GM12878 (cell line): ENCODE results near the gene FARS2.

Experiments used
- BCL11A ChIP-seq: IDR thresholded peaks from 2 replicates; pipeline ENCODE4 v1.6.1; 2011; ENCODE audit warnings: low read depth, low read length
- CHD2 ChIP-seq: IDR thresholded peaks from 2 replicates; pipeline ENCODE4 v1.6.1; 2011; ENCODE audit warnings: low read depth, low read length, improper control_type of control experiment, borderline replicate concordance
- CREM ChIP-seq: IDR thresholded peaks from 2 replicates; pipeline ENCODE4 v1.6.1; 2014; ENCODE audit warnings: antibody characterized with exemption, low read depth
- GABPA ChIP-seq: IDR thresholded peaks from 2 replicates; pipeline ENCODE4 v1.6.1; 2014; ENCODE audit warnings: antibody characterized with exemption, low read depth, mild to moderate bottlenecking, inconsistent platforms
- POLR2A ChIP-seq: IDR thresholded peaks from 2 replicates; pipeline ENCODE4 v1.6.1; 2011; ENCODE audit warnings: low read depth, mild to moderate bottlenecking, low read length
- SIX5 ChIP-seq: IDR thresholded peaks from 2 replicates; pipeline ENCODE4 v1.6.1; 2011; ENCODE audit warnings: mild to moderate bottlenecking, low read depth, low read length, moderate library complexity; ENCODE audit not compliant: severe bottlenecking
- SREBF2 ChIP-seq: IDR thresholded peaks from 2 replicates; pipeline ENCODE4 v1.6.1; 2012; ENCODE audit warnings: mild to moderate bottlenecking, low read length
- TBL1XR1 ChIP-seq: IDR thresholded peaks from 2 replicates; pipeline ENCODE4 v1.6.1; 2012; ENCODE audit warnings: low read depth, low read length, improper control_type of control experiment
- TF ChIP-seq, protein P1 (sequence below), 3 experiments: IDR thresholded peaks in 2 of 3; conservative IDR thresholded peaks in 1 of 3; 2 replicates each; pipeline ENCODE4 v1.5.1; 2011; ENCODE audit warnings: low read depth in 3 of 3, low read length in 3 of 3, mild to moderate bottlenecking in 3 of 3, control low read depth in 2 of 3, moderate library complexity in 2 of 3, inconsistent platforms in 1 of 3, mixed read lengths in 1 of 3; ENCODE audit not compliant: control insufficient read depth in 2 of 3, insufficient read depth in 1 of 3; ENCODE audit errors: extremely low read depth in 1 of 3
- TF ChIP-seq, protein P2 (sequence below): IDR thresholded peaks from 2 replicates; pipeline ENCODE4 v1.6.1; 2011; ENCODE audit warnings: low read depth, mild to moderate bottlenecking, low read length, moderate library complexity, borderline replicate concordance; ENCODE audit errors: extremely low read depth

DNA sequence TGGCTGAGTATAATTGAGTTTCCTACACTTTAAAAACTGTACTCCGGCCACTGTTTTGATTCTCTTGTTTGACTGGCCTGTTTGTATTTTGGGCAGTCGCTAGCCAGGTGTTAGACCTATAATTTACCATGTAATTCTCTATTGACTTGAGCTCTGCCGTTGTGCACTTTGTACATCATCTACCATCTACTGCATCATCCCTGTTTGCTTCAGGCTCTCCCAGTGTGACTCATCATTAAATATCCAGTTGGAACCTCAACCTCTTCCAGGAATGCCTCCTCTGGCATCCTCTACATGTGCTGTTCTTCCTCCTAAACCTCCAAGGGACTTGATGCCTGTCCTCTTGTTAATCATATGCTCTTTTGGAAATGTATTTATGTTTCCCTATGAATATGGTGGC is 72.3 kb downstream of the FARS2 start:
- no peak for TF ChIP-seq POLR2A
- TF ChIP-seq SIX5, result no peak
- TF ChIP-seq BCL11A, result no peak
- no peak for TF ChIP-seq CREM
- no peak for TF ChIP-seq GABPA
- no peak for TF ChIP-seq TBL1XR1
- TF ChIP-seq, protein P1, sequence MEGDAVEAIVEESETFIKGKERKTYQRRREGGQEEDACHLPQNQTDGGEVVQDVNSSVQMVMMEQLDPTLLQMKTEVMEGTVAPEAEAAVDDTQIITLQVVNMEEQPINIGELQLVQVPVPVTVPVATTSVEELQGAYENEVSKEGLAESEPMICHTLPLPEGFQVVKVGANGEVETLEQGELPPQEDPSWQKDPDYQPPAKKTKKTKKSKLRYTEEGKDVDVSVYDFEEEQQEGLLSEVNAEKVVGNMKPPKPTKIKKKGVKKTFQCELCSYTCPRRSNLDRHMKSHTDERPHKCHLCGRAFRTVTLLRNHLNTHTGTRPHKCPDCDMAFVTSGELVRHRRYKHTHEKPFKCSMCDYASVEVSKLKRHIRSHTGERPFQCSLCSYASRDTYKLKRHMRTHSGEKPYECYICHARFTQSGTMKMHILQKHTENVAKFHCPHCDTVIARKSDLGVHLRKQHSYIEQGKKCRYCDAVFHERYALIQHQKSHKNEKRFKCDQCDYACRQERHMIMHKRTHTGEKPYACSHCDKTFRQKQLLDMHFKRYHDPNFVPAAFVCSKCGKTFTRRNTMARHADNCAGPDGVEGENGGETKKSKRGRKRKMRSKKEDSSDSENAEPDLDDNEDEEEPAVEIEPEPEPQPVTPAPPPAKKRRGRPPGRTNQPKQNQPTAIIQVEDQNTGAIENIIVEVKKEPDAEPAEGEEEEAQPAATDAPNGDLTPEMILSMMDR (IDR thresholded peaks at IDR 0.05 in 2 of 3, conservative IDR thresholded peaks at IDR 0.05 in 1 of 3; ENCODE audit: control insufficient read depth in 2 of 3, extremely low read depth in 1 of 3, insufficient read depth in 1 of 3, low read depth in 3 of 3, low read length in 3 of 3), result no peak
- no peak for TF ChIP-seq SREBF2
- TF ChIP-seq, protein P2, sequence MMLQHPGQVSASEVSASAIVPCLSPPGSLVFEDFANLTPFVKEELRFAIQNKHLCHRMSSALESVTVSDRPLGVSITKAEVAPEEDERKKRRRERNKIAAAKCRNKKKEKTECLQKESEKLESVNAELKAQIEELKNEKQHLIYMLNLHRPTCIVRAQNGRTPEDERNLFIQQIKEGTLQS, result no peak
- TF ChIP-seq CHD2, result no peak
